OCI-LY7 (cell line): Measurements from ENCODE around the gene AKR7A3. TPM values are rescaled to one million over a fixed set of nuclear protein-coding genes. Genes with fewer than 3 reads are reported as not detected.
A peak's percentile ranks its signal among the peaks of the same experiment; 100 is the strongest.

Source experiments
- BruUV-seq: library from RNA; stranded (reverse); fragments of 400-500 nt; replicated peaks from 2 replicates; lab custom pipeline; 2021; lab: Mats Ljungman, UMichigan
- CTCF ChIA-PET: fragments of 300-600 bp; sonication (Branson Sonifier 250); formaldehyde crosslinking; loops from one replicate; lab custom pipeline; 2022; ENCODE audit warnings: antibody characterized with exemption; ENCODE audit not compliant: unreplicated experiment; lab: Charles Lee
- POLR2A ChIA-PET: fragments of 300-600 bp; sonication (Branson Sonifier 250); formaldehyde crosslinking; loops from one replicate; lab custom pipeline; 2022; ENCODE audit warnings: antibody characterized with exemption; lab: Charles Lee
- DNase-seq: peaks from one replicate; pipeline ENCODE4 v3.0.0-alpha.2; 2015; ENCODE audit warnings: low spot score
- H2AFZ ChIP-seq: fragments of 200-600 bp; sonication (generic), shearing (Covaris generic); 2 replicates; pipeline ENCODE4 v1.6.1; 2014; ENCODE audit warnings: mild to moderate bottlenecking, antibody characterized with exemption, low read length, moderate library complexity
- H3K27ac ChIP-seq: fragments of 200-600 bp; sonication (generic); 2 replicates; pipeline ENCODE4 v1.5.1; 2014; ENCODE audit warnings: mixed run types, low read depth, mild to moderate bottlenecking, moderate library complexity, low read length, inconsistent platforms; ENCODE audit not compliant: poor library complexity, severe bottlenecking
- H3K36me3 ChIP-seq: fragments of 200-600 bp; sonication (generic); 2 replicates; pipeline ENCODE4 v1.6.1; 2014; ENCODE audit warnings: mild to moderate bottlenecking, antibody characterized with exemption, low read length, moderate library complexity, mixed read lengths; ENCODE audit not compliant: insufficient read depth
- H3K4me1 ChIP-seq: fragments of 200-600 bp; sonication (generic); 2 replicates; pipeline ENCODE4 v1.5.1; 2014; ENCODE audit warnings: mild to moderate bottlenecking, low read length; ENCODE audit not compliant: insufficient read depth, poor library complexity, severe bottlenecking
- H3K4me2 ChIP-seq: fragments of 200-600 bp; sonication (generic); 2 replicates; pipeline ENCODE4 v1.6.1; 2014; ENCODE audit warnings: mild to moderate bottlenecking, low read length
- H3K4me3 ChIP-seq: fragments of 200-600 bp; sonication (generic); 2 replicates; pipeline ENCODE4 v1.5.1; 2014; ENCODE audit warnings: mild to moderate bottlenecking, low read depth, low read length; ENCODE audit not compliant: poor library complexity, severe bottlenecking
- H3K79me2 ChIP-seq: fragments of 200-600 bp; sonication (generic); 2 replicates; pipeline ENCODE4 v1.6.1; 2016; ENCODE audit warnings: low read depth, mild to moderate bottlenecking, low read length, moderate library complexity, mixed read lengths; ENCODE audit not compliant: insufficient read depth
- H3K9me2 ChIP-seq: fragments of 200-600 bp; sonication (generic); 2 replicates; pipeline ENCODE4 v1.6.1; 2016; ENCODE audit warnings: mild to moderate bottlenecking, low read length, mixed read lengths; ENCODE audit not compliant: insufficient read depth
- H3K9me3 ChIP-seq: fragments of 200-600 bp; sonication (generic); 2 replicates; pipeline ENCODE4 v1.6.1; 2014; ENCODE audit warnings: mild to moderate bottlenecking, mixed run types, low read length, mixed read lengths
- H4K20me1 ChIP-seq: fragments of 200-600 bp; sonication (generic); 2 replicates; pipeline ENCODE4 v1.6.1; 2014; ENCODE audit warnings: mild to moderate bottlenecking, antibody characterized with exemption, low read length, moderate library complexity, mixed read lengths; ENCODE audit not compliant: insufficient read depth
- EZH2phosphoT487 ChIP-seq: fragments of 200-600 bp; sonication (generic); IDR thresholded peaks from 2 replicates; pipeline ENCODE4 v1.6.1; 2018; ENCODE audit warnings: low read depth, borderline replicate concordance, mild to moderate bottlenecking, mixed run types, antibody characterized with exemption, low read length, moderate library complexity, mixed read lengths
- intact Hi-C: fragments of 100-400 bp; cut with micrococcal nuclease; formaldehyde crosslinking; loops from one replicate; pipeline ENCODE4 v1.10.0; 2022; ENCODE audit not compliant: unreplicated experiment
- total RNA-seq, 2 experiments: library from RNA; depleted of rRNA in 1 of 2; stranded (reverse); fragments of >200 nt in 1 of 2; shearing (Covaris generic) in 1 of 2; gene quantifications; 2 replicates each; pipeline ENCODE4 v1.2.3, GENCODE V29; 2014 to 2022
- TF ChIP-seq, protein P1 (sequence below): fragments of 200-600 bp; sonication (generic); conservative IDR thresholded peaks from 2 replicates; pipeline ENCODE4 v1.5.1; 2014; ENCODE audit warnings: mild to moderate bottlenecking, antibody characterized with exemption, low read length, moderate library complexity, mixed read lengths

Gene AKR7A3
- total RNA-seq, 2 experiments from 2014 or later, result 1.2 to 2.6 TPM

DNA sequence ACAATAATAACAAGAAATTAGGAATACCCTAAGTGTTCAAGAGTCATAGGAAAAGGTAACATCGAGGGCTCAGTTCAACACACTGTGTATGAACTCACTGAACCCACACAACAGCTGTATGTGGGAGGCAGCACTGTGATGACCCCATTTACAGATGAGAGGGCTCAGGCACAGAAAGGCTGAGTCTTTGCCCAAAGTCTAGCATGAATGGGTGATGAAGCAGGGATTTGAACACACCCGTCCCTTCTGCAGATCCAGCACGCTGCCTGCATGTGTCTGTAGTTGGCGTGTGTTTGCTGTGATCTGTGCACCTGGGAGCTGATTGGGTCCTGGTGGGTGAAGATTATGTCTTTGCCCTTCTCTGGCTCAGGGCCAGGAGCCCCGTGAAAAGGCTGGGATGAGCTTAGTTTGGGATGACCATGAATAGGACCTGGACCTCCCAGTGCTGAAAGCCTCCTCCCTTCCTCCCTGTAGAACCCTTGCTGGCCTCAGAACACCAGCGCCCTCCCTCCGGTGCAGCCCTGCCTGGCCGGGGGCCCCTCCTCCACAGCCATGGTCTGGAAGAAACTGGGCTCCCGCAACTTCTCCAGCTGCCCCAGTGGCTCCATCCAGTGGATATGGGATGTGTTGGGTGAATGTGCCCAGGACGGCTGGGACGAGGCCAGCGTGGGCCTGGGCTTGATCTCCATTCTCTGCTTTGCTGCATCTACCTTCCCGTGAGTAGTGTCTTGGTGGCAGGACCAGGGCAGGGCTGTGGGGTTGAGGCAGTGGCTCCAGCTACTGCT, 28.7 kb upstream of the AKR7A3 start:
- ChIA-PET POLR2A (interaction anchor here (0.6 kb wide), 1 partner anchor 314 kb away, joined by 4 read pairs; no protein-coding TSS in a partner anchor), CTCF (interaction anchor here (0.5 kb wide), 1 partner anchor 24 kb away, joined by 4 read pairs; no protein-coding TSS in a partner anchor)
- H2AFZ ChIP-seq, result no peak overlapping the region
- H3K27ac ChIP-seq, result peak overlapping the region; percentile 91
- peak overlapping the region; percentile 88 for H3K4me2 ChIP-seq
- no peaks in the 10 kb centered on the region for H4K20me1 ChIP-seq
- peaks cover 9% of the 10 kb centered on the region; the same call in 1 of the 2 replicates for H3K79me2 ChIP-seq
- no TSS peak for BruUV-seq
- DNase-seq, result no peak
- no peak overlapping the region for H3K4me3 ChIP-seq
- peaks cover 50% of the 10 kb centered on the region for H3K4me1 ChIP-seq
- no peaks in the 10 kb centered on the region for H3K9me3 ChIP-seq
- no peaks in the 10 kb centered on the region for H3K9me2 ChIP-seq
- intact Hi-C loops, result no loop called here
- TF ChIP-seq, protein P1, sequence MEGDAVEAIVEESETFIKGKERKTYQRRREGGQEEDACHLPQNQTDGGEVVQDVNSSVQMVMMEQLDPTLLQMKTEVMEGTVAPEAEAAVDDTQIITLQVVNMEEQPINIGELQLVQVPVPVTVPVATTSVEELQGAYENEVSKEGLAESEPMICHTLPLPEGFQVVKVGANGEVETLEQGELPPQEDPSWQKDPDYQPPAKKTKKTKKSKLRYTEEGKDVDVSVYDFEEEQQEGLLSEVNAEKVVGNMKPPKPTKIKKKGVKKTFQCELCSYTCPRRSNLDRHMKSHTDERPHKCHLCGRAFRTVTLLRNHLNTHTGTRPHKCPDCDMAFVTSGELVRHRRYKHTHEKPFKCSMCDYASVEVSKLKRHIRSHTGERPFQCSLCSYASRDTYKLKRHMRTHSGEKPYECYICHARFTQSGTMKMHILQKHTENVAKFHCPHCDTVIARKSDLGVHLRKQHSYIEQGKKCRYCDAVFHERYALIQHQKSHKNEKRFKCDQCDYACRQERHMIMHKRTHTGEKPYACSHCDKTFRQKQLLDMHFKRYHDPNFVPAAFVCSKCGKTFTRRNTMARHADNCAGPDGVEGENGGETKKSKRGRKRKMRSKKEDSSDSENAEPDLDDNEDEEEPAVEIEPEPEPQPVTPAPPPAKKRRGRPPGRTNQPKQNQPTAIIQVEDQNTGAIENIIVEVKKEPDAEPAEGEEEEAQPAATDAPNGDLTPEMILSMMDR, result no peak
- TF ChIP-seq EZH2phosphoT487, result no peak
- H3K36me3 ChIP-seq, result peaks cover 15% of the 10 kb centered on the region

DNA sequence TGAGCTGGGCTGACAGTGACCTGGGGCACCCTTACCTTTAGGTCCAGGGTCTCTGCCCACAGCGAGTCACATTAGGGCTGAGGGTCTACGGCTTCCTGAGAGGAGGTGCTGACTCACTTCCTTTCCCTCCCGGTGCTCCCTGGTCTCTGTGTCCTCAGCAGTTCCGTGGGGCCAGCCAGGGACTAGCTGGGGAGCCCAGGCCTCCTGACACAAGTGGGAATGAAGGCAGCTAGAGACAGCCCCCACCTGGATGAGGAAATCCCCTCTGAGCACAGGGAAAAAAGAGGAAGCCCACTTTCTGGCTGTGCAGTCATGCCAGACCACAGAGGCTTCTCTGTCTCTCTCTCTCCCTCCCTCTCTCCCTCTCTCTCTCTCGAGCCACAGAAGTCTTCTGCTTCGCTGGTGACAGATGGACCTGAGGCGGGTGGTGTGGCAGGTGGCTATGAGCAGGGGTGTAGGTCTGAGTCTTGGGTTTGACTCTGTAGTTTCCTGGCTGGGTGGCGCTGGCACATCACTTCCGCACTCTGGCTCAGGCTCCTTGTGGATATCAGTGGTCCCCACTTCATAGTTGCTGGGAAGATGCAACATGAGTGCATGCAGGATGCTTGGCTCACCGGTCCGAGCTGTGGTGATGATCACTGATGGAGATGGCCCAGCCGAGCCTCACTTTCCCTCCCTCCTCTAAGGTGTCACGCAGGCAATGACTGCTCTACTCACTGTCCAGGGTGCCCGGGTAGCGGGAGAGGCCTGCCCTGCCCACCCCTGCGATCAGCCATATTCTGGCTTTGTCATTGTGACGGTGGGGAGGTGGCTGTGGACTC, 27.0 kb upstream of the AKR7A3 start:
- H3K4me3 ChIP-seq, result peak overlapping the region; percentile 82
- H3K9me3 ChIP-seq, result no peaks in the 10 kb centered on the region
- H3K27ac ChIP-seq, result peak overlapping the region; percentile 91
- peak; percentile 92 for DNase-seq
- no TSS peak for BruUV-seq
- ChIA-PET POLR2A (no interaction called here), CTCF (interaction anchor here (0.6 kb wide), 1 partner anchor 173 kb away, joined by 5 read pairs; no protein-coding TSS in a partner anchor)
- H2AFZ ChIP-seq, result peak overlapping the region; percentile 49; the same call in 1 of the 2 replicates
- intact Hi-C loops, result loop anchor here (1.0 to 2.0 kb wide), 2 partner anchors 26 to 65 kb away; partner anchors contain the start of genes EMC1 and MRTO4
- H3K4me1 ChIP-seq, result peaks cover 61% of the 10 kb centered on the region
- peaks cover 18% of the 10 kb centered on the region; the same call in 1 of the 2 replicates for H3K79me2 ChIP-seq
- TF ChIP-seq, protein P1, result no peak; the same call in 1 of the 2 replicates
- no peak for TF ChIP-seq EZH2phosphoT487
- no peaks in the 10 kb centered on the region for H4K20me1 ChIP-seq
- peak overlapping the region; percentile 88 for H3K4me2 ChIP-seq
- no peaks in the 10 kb centered on the region for H3K9me2 ChIP-seq
- H3K36me3 ChIP-seq, result peaks cover 15% of the 10 kb centered on the region
